ENCODE results near the gene MTHFD1.
A peak's percentile ranks its signal among the peaks of the same experiment; 100 is the strongest.
"Not testable (repeated sequence)": the region's sequence is repeated elsewhere in the genome, so short reads cannot be mapped to it uniquely, and the experiment has no call there.

Gene MTHFD1

GRCh38 chr14:64387782-64388532 lies at the start of gene MTHFD1:
Gene MTHFD1 (plus strand): TSS chr14:64388353. CDS start chr14:64388428, 75 bp downstream.
- DNase-seq, result peak; percentile 98

DNA sequence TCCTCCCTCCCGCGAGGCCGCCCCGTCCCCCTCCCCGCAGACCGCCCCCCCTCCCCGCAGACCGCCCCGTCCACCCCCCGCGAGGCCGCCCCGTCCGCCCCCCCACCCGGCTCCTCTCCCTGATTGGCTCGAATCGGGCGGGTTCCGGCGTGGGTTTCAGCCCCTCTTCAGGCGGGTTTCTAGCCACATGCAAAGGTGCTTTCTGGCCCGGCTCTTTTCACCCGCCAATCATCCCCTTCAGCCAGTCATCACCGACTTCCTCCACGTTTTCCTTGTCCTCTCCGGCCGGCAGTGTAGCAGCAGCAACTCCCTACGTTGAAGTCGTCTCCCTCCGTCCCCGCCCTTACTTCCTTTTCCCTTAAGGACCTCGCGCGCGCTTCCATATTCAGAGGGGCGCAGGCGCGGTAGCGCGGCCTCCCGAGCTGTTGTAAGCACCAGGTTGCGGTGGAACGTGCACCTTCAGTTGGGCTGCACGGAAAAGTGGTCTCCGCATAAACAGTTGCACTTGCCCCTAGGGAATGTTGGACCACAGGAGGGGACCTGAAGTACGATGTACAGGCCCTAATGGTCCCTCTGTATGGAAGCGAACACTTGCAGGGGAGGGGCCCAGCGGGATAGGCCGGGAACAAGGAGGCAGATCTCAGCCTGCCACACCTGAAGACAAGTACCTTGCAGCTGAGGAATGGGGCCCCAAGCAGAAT lies 49.4 kb upstream of the MTHFD1 start:
- peak; percentile 82 for DNase-seq

DNA sequence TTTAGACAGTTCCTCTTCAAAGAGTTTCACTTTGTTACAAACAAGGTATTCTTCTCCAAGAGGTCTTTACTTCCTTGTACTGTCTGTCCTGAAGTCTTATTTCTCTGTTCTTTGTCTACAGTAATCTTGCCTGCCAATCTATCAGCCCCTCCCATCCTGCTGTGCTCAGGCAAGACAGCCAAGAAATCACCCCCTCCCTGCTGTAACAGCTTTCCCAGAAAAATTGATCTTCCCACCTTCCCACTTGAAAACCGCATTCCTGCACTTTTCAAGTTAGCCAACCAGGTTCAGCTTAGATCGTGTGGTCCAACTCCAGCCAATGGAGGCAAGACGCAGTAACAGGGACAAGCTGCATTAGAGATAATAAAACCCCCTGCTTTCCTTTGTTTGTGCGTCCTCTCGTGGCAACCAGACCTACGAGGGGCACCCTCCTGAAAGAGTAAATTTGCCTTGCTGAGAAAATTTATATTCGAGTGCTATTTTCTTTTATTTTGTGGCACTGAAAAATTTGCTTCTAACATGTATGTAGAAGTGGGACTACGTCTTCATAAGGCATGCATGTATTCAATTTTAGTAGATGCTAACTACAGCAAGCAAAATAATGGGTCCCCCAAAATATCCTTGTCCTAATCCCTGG lies 47.5 kb upstream of the MTHFD1 start:
- no peak for DNase-seq

- DNase-seq, result no peak
Observed at GRCh38 chr14:64347748-64348147, 40.4 kb upstream of the MTHFD1 start.

- no peak for DNase-seq
Observed at GRCh38 chr14:64349741-64350490, 38.2 kb upstream of the MTHFD1 start.

GRCh38 chr14:64363265-64363846 lies 24.8 kb upstream of the MTHFD1 start:
- no peak for DNase-seq

- DNase-seq, result no peak
Observed at GRCh38 chr14:64364907-64365306, 23.2 kb upstream of the MTHFD1 start.

DNA sequence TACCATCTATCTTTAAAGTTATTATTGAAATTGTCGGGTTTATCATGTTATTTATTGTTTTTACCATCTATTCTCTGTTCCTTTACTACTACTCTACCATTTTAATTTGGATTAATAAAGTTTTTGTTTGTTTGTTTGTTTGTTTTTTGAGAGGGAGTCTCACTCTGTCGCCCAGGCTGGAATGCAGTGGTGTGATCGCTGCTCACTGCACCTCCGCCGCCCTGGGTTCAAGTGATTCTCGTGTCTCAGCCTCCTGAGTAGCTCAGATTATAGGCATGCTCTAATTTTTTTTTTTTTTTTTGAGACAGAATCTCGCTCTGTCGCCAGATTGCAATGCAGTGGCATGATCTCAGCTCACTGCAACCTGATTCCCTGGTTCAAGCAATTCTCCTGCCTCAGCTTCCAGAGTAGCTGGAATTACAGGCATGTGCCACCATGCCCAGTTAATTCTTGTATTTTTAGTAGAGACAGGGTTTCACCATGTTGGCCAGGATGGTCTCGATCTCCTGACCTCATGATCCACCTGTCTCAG lies 22.7 kb upstream of the MTHFD1 start:
- DNase-seq, result not testable (repeated sequence)

DNA sequence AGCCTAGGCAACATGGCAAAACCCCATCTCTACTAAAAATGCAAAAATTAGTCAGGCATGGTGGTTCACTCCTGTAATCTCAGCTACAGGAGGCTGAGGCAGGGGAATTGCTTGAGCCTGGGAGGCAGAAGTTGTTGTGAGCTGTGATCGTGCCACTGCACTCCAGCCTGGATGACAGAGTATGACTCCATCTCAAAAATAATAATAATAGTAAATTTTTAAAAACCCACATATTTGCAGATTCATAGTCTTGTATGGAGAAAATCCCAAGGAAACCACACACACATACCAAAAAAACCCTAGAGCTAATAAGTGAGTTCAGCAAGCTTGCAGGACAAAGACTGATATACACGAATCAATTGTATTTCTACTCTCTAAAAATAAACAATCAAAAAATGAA lies 19.0 kb upstream of the MTHFD1 start:
- no peak for DNase-seq

DNA sequence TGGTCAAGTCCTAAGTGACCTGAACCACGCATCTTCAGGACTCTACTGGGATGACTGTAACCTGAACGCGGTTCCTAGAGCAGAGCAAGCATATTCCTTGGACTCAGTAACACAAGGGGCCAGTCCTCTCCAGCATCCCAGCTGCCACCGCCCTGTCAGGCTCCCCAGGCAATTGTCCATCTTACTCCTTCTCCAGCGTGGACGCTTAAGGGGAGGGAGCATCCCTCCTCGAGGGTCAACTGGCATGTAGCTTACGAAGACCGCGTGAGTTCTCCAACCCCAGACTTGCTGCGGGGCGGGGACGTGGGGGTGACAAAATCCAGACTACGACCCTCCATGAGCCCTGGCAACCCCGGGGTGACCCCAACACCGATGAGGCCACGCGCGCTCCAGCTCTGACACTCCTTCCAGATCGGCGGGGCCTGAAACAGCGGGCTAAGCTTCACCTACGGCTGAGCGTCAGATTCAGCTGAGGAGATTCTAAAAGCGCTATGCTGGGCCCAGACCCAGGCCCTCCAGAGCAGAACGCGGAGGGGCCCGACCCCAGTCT lies 846 bp upstream of the MTHFD1 start:
- DNase-seq, result peak; percentile 44

DNA sequence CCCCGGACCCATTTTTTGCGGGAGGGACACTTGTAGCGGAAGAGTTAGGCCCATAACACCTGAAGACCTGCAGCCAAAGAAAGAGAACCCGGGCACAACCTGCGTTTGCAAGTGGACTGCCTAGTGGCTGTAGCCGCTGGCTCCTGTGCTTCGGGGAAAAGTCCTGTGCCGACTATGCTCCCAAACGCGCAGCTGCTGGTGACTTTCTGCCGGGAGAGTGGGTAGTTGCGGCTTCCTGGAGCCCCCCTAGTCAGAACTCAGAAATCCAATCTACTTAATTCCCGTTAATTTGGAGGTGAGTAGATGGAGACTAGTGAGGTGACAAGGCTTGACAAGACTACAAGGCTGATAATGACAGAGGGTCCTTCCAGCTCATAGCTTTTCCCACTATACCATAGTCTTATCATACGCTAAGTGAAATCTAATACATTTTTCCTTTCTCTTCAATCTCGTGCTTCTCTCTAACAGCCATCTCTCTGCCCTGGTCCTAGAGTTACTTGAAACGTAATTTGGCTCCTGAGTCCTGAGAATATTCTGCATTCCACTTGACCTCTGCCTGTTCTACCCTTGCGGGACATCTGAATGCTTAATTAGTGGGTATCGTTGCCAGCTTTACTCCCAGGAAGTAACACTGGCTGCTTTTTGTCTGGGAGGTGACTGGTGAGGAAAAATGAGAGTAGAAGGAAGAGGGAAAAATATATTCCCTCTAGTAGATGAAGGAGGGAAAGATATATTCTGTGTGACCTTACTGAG lies 556 bp downstream of the MTHFD1 start:
- DNase-seq, result no peak

DNA sequence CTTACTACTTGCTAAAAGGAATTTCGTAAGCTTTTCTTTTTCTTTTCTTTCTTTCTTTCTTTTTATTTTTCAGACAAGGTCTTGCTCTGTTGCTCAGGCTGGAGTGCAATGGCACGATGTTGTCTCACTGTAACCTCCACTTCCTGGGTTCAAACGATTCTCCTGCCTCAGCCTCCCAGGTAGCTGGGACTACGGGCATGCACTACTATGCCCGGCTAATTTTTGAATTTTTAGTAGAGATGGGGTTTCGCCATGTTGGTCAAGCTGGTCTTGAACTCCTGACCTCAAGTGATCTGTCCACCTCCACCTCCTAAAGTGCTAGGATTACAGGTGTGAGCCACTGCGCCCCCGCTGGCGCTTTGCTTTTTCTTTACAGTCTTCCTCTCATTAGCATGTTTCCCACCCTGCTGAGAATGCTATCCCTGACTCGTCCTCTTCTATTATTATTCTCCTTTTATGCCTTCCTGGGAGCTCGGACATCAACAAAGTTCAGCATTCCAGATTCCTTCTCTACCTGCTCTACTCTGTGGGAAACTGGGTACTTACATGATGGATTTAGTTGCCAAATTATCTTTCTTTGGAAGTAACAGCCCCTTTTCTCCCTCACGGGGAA lies 3.1 kb downstream of the MTHFD1 start:
- no peak for DNase-seq

GRCh38 chr14:64391986-64392385 lies 3.8 kb downstream of the MTHFD1 start:
- no peak for DNase-seq

GRCh38 chr14:64393189-64393726 lies 5.1 kb downstream of the MTHFD1 start:
- not testable (repeated sequence) for DNase-seq

DNA sequence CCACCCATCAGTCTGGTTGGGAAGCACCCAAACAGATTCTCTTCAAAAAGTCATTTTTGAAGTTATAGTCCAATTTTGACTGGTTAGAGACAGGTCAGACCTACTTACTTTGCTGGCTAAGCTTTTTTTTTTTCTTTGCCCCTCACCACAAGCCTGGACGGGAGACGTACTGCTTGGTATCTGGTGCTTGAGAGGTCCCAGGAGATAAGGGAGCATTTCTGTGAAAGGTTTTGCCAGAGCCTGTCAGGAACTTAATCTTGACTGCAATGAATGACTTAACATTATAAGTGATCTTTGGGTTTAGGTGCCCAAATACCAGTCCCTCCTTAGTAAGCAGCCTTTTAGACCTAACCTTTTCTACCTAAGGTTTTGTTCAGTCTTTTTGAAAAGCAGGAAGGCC lies 6.3 kb downstream of the MTHFD1 start:
- no peak for DNase-seq

DNA sequence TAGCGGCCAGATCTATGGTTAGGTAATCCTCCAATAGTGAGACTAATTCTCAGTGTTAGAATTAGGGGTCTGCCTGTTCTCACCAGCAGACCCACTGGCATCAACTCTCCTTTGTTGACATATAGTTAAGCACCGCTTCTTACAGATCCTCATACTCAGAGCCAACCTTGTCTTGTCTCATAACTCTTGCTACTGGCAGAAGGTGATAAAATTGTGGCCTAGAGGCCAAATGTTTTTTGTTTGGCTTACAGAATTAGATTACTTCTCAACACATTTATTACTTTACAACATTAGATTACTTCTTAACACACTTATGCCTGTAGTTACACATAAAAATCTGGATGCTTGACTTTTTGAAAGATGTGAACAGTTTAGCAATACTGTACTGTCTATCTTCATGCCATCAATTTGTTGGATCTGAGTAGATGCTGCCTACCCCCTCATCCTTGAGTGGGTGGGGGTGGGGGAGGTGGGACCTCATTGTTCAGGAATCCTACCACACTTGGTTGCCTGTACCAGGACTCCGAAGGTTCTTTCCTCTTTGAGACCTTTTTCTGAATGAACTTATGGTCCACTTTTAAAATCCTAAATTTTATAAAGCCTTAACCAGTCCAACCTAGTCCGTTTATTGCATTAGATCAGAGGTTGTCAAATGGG lies 7.0 kb downstream of the MTHFD1 start:
- no peak for DNase-seq

GRCh38 chr14:64400829-64401459 lies 12.8 kb downstream of the MTHFD1 start:
- DNase-seq, result no peak

DNA sequence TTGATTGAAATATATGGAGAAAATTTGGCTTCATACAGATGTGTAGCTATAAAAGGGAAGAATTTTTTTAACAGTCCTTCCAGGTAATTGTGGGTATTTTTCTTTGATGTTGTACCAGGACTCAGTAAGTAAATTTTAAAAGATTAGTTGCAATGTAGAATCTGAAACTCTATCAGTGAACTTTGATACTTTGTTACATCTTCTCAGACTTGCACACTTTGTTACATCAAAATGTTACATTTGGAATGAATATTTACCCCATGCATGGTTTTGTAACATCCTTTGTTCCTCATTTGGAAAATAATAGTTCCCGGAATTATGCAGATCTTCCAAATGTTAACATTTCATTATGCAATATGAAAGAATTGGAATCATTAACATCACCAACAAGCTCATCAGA lies 13.8 kb downstream of the MTHFD1 start:
- DNase-seq, result no peak

GRCh38 chr14:64405295-64405694 lies 17.1 kb downstream of the MTHFD1 start:
- DNase-seq, result no peak

GRCh38 chr14:64407329-64407728 lies 19.2 kb downstream of the MTHFD1 start:
- DNase-seq, result no peak
